Left lung (tissue), 10 donors: Measurements from ENCODE around the gene ANKRD39. TPM values are rescaled to one million over a fixed set of nuclear protein-coding genes. Genes with fewer than 3 reads are reported as not detected.

Experiments
- ATAC-seq: fragments of 200-7000 bp; cut with Tn5 transposase; one replicate; pipeline ENCODE4 v1.9.1; 2020; ENCODE audit warnings: moderate library complexity
- DNase-seq, 4 donors: peaks; one replicate each; pipeline ENCODE4 v3.0.0-alpha.2; 2013 to 2020
- H3K27ac ChIP-seq, 2 donors: fragments of 200-600 bp; sonication (generic) in 1 of 2; one replicate each; pipeline versions ENCODE4 v1.5.0 to v1.8.0; 2020 to 2021
- H3K27me3 ChIP-seq, 2 donors: fragments of 200-600 bp; sonication (generic) in 1 of 2; one replicate each; pipeline versions ENCODE4 v1.5.0 to v1.8.0; 2020 to 2021
- H3K36me3 ChIP-seq, 2 donors: fragments of 200-600 bp; sonication (generic) in 1 of 2; one replicate each; pipeline versions ENCODE4 v1.5.0 to v1.8.0; 2020 to 2021
- H3K4me1 ChIP-seq, 2 donors: fragments of 200-600 bp; one replicate each; pipeline ENCODE4 v1.8.0; 2021
- H3K4me3 ChIP-seq, 2 donors: fragments of 200-600 bp; sonication (generic) in 1 of 2; one replicate each; pipeline versions ENCODE4 v1.5.0 to v1.8.0; 2020 to 2021; ENCODE audit warnings: mild to moderate bottlenecking in 1 of 2
- H3K9me3 ChIP-seq, 2 donors: fragments of 200-600 bp; sonication (generic) in 1 of 2; one replicate each; pipeline versions ENCODE4 v1.5.0 to v1.8.0; 2020 to 2021
- intact Hi-C, 2 donors: fragments of 100-400 bp; cut with DNase I; formaldehyde crosslinking; loops; one replicate each; pipeline versions ENCODE4 v1.11.2 to v1.14.2; 2022
- polyA plus RNA-seq, 6 donors: library from polyadenylated mRNA; unstranded; fragments of 120-200 nt; gene quantifications; one replicate each; pipeline ENCODE4 v1.2.1, GENCODE V29; 2013; ENCODE audit not compliant: insufficient read length in 6 of 6
- total RNA-seq, 2 donors: library from RNA; stranded (reverse); fragmentation: NEBNext Ultra II Directional; extraction: Animal tissue kit (Norgen Biotek cat#: 25700); gene quantifications; one replicate each; pipeline ENCODE4 v1.2.1, GENCODE V29; 2021
- TF ChIP-seq, protein P1 (sequence below), 2 donors: fragments of 200-600 bp; sonication (generic) in 1 of 2; IDR thresholded peaks; one replicate each; pipeline versions ENCODE4 v1.5.0 to v1.8.0; 2021; ENCODE audit warnings: antibody characterized with exemption in 2 of 2
- donor health status: DM: no; HTN: yes; CAD: no.
- donor health status: DM: no; HTN: no; CAD: no.

ANKRD39 gene
- total and polyA plus RNA-seq, 8 donors: 7.9 to 11.9 (median 10.4) TPM

DNA sequence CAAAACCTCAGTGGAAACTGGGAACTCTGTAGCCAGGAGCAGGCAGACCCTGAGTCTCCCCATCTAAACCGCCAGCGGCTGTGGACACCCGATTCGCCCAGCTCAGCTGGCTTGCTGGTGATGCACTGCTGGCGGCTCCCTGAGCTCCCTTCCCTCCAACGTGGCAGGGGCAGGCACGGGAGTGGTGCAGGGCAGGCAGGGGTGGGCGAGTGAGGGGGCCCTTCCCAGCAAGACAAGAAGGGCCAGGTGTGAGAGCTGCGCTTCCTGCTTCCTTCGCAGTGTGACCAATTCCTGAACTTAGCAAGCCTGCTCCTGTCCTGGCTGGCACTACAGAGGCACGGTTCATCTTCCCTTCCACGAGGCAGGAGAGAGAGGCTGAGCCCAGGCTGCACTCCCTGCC, 24.4 kb upstream of the ANKRD39 start:
- DNase-seq (peak in 1 of 4 donors; percentile 75), ATAC-seq (no peak)
- Histone ChIP-seq H3K4me1 (peaks cover 1 to 16% of the 10 kb centered on the region in 2 donors), H3K4me3 (no peak overlapping the region), H3K9me3 (no peaks in the 10 kb centered on the region), H3K27ac (no peak overlapping the region), H3K36me3 (no peaks in the 10 kb centered on the region), H3K27me3 (peaks cover 0 to 6% of the 10 kb centered on the region in 2 donors)
- TF ChIP-seq, protein P1, sequence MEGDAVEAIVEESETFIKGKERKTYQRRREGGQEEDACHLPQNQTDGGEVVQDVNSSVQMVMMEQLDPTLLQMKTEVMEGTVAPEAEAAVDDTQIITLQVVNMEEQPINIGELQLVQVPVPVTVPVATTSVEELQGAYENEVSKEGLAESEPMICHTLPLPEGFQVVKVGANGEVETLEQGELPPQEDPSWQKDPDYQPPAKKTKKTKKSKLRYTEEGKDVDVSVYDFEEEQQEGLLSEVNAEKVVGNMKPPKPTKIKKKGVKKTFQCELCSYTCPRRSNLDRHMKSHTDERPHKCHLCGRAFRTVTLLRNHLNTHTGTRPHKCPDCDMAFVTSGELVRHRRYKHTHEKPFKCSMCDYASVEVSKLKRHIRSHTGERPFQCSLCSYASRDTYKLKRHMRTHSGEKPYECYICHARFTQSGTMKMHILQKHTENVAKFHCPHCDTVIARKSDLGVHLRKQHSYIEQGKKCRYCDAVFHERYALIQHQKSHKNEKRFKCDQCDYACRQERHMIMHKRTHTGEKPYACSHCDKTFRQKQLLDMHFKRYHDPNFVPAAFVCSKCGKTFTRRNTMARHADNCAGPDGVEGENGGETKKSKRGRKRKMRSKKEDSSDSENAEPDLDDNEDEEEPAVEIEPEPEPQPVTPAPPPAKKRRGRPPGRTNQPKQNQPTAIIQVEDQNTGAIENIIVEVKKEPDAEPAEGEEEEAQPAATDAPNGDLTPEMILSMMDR (IDR thresholded peaks at IDR 0.05): no peak
- intact Hi-C loops: no loop called here

DNA sequence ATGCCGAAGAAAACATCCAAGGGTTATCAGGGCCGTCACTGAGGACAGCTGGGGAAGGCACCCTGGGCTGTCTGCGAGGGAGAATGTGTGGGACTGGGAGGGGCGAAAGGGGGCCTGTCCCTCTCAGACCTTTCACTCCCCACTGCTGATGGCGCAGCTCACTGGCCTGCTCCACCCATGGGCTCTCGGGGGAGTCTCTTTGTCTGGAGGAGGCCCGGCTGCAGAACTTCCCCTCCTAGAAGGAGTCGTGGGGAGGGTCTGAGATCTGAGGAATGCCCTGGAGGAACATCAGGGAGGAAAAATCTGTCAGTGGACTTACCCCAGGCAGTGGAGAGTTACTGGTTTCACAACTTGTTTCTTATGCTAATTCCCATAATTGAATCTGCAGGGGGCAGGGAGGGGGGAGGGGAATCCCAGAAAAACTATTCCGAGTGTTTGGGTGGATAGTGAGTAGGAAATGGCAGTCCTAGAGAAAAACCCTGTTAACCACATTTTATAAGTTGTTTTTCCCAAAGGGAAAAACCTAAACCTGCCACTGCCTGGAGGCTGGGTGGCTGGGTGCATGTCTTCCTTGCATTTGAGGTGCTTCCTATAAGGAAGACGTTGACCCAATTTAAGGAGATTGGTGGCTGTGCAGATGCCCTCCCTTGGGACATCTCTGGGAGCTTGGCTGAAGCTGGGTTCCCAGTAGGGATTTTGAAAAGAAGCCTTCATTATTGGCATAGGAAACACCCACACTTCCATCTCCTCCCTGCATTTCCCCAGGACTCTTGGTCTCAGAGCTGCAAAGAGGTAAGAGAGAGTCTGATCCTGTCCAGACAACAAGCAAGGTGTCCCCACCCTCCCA, 23.8 kb upstream of the ANKRD39 start:
- H3K27ac ChIP-seq: no peak overlapping the region
- no peak overlapping the region for H3K4me3 ChIP-seq
- peaks cover 0 to 6% of the 10 kb centered on the region in 2 donors for H3K27me3 ChIP-seq
- H3K9me3 ChIP-seq: no peaks in the 10 kb centered on the region
- ATAC-seq (no peak), DNase-seq (no peak)
- TF ChIP-seq, protein P1 (IDR thresholded peaks at IDR 0.05): no peak
- intact Hi-C loops: no loop called here
- H3K4me1 ChIP-seq: peaks cover 0 to 13% of the 10 kb centered on the region in 2 donors
- H3K36me3 ChIP-seq: no peaks in the 10 kb centered on the region

DNA sequence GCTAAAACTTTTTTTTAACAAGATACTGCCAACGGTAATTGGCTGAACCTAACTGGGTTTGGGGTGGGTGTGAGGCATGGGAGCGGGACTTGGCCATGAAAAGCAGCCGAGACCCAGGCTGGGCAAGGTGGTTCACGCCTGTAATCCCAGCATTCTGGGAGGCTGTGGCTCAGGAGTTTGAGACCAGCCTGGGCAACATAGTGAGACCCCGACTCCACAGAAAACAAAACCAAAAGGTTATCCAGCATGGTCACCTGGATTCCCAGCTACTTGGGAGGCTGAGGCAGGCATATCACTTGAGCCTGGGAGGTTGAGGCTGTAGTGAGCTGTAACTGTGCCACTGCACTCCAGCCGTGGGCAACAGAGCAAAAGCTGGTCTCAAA, 23.1 kb upstream of the ANKRD39 start:
- DNase-seq (no peak), ATAC-seq (no peak)
- intact Hi-C loops: no loop called here

DNA sequence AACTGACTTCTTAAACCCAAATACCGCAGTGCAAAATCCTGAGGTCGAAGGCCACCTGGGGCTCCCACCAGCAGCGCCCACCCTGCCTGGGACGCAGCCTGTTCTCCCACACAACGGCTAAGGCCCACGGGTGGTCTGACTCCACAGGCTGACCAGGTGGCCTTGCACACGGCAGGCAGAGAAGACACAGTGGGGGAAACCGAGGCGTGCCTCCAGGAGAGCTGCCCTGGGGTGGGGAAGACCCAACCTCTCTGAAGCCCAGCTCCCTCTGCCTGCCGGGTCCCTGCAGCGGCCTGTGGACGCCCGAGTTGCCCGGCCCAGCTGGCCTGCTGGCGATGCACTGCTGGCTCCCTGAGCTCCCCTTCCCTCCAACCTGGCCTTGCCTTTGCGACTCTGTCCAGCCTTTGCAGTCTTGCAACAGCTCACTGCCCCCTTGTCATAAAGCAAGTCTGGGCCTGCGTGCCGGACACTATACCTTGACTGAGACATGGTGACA, 21.8 kb upstream of the ANKRD39 start:
- no peak for DNase-seq
- Histone ChIP-seq H3K27me3 (peaks cover 0 to 13% of the 10 kb centered on the region in 2 donors), H3K4me1 (peaks cover 0 to 15% of the 10 kb centered on the region in 2 donors), H3K9me3 (no peaks in the 10 kb centered on the region), H3K4me3 (no peak overlapping the region), H3K27ac (no peak overlapping the region), H3K36me3 (no peaks in the 10 kb centered on the region)
- ATAC-seq: no peak
- intact Hi-C loops: no loop called here
- TF ChIP-seq, protein P1 (IDR thresholded peaks at IDR 0.05): no peak

More for the DNA sequence above, 23.1 kb upstream of the ANKRD39 start:
- H3K36me3 ChIP-seq: no peaks in the 10 kb centered on the region
- H3K4me1 ChIP-seq: peaks cover 0 to 11% of the 10 kb centered on the region in 2 donors
- no peaks in the 10 kb centered on the region for H3K9me3 ChIP-seq
- TF ChIP-seq, protein P1 (IDR thresholded peaks at IDR 0.05): no peak
- no peak overlapping the region for H3K27ac ChIP-seq
- H3K27me3 ChIP-seq: peaks cover 0 to 6% of the 10 kb centered on the region in 2 donors
- no peak overlapping the region for H3K4me3 ChIP-seq

DNA sequence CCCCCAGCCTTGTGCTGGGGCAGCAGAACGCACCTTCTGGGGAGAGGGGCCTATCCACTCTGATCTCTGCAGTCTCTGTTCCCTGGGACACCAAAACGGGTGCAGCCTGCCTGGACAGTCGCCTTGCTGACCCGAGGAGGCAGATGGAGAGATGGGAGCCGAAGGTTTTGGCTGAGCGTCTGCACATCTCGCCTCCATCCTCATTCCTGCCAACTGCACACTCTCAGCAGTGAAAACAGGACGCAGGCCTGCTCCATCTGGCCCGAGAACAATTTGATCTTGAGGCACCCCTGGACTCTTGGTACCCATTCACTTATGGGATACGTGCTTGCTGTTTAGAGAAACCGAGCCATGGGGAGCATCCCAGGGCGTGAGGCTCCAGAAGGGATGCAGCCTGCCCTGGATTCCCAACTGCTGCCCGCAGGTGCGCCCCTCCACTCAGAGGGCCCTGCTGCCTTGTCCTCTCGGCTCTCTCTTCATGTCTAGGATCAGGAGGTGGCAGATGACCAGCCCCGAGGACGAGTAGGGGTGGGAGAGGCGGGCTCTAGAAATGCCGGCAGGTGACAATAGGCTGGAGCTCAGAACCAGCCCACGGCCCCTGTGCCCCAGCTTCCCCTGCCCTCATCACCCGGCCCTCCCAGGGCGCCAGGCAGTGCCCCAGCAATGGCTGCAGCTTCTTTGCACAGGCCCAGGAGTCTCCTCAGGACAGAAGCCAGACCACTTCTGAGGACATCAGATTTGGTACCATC, 21.2 kb upstream of the ANKRD39 start:
- H3K27ac ChIP-seq: no peak overlapping the region
- intact Hi-C loops: no loop called here
- ATAC-seq (no peak), DNase-seq (no peak)
- no peaks in the 10 kb centered on the region for H3K9me3 ChIP-seq
- no peak overlapping the region for H3K4me3 ChIP-seq
- peaks cover 0 to 20% of the 10 kb centered on the region in 2 donors for H3K27me3 ChIP-seq
- peaks cover 0 to 18% of the 10 kb centered on the region in 2 donors for H3K4me1 ChIP-seq
- no peaks in the 10 kb centered on the region for H3K36me3 ChIP-seq
- TF ChIP-seq, protein P1 (IDR thresholded peaks at IDR 0.05): no peak
